Ishikawa (cell line): Measurements from ENCODE around the gene AUTS2.

Experiments used
- EGR1 ChIP-seq: IDR thresholded peaks from 2 replicates; pipeline ENCODE4 v1.6.1; 2012
- FOXM1 ChIP-seq: IDR thresholded peaks from 2 replicates; pipeline ENCODE4 v1.6.1; 2012; ENCODE audit warnings: low read depth, borderline replicate concordance

- TF ChIP-seq FOXM1 (no peak), EGR1 (no peak)
Observed at GRCh38 chr7:70707823-70708243, 1109.6 kb downstream of the AUTS2 start.
